Right cardiac atrium (tissue), 5 donors: ENCODE data around the gene WDR87. TPM values are rescaled to one million over a fixed set of nuclear protein-coding genes. Genes with fewer than 3 reads are reported as not detected.

Source experiments
- ATAC-seq, 2 donors: fragments of 200-7000 bp; cut with Tn5 transposase; one replicate each; pipeline versions ENCODE4 v1.8.0 to v1.9.1; 2020; ENCODE audit warnings: moderate library complexity in 2 of 2, mild to moderate bottlenecking in 1 of 2
- DNase-seq, 3 donors: peaks; one replicate each; pipeline ENCODE4 v3.0.0-alpha.2; 2020
- H3K27ac ChIP-seq: one replicate; pipeline ENCODE4 v1.5.1; 2013; ENCODE audit warnings: mild to moderate bottlenecking, low read length, control low read depth, moderate library complexity
- H3K27me3 ChIP-seq: one replicate; pipeline ENCODE4 v1.6.1; 2013; ENCODE audit not compliant: control insufficient read depth, insufficient read depth
- H3K4me1 ChIP-seq: one replicate; pipeline ENCODE4 v1.6.1; 2013; ENCODE audit warnings: low read length; ENCODE audit not compliant: control insufficient read depth, insufficient read depth
- H3K4me3 ChIP-seq: one replicate; pipeline ENCODE4 v1.5.1; 2013; ENCODE audit warnings: low read length, control low read depth
- H3K9me3 ChIP-seq: one replicate; pipeline ENCODE4 v1.6.1; 2013; ENCODE audit warnings: low read length; ENCODE audit not compliant: control insufficient read depth
- WGBS: extraction: QIAGEN DNeasy Blood & Tissue Kit; methylation state at CpG from one replicate; pipeline ENCODE4 v1.1.7; 2013; 5-methylcytosine and 5-hydroxymethylcytosine counted together
- intact Hi-C, 4 donors: fragments of 100-400 bp; cut with DNase I; formaldehyde crosslinking; loops; one replicate each; pipeline versions ENCODE4 v1.11.0 to v1.14.0; 2022 to 2023
- polyA plus RNA-seq: library from polyadenylated mRNA; stranded (reverse); fragments of 200-250 nt; gene quantifications from one replicate; pipeline ENCODE4 v1.2.3, GENCODE V29; 2013
- total RNA-seq, 4 donors: library from RNA; stranded (reverse); fragmentation: NEBNext Ultra II Directional; extraction: Animal tissue kit (Norgen Biotek cat#: 25700); gene quantifications; one replicate each; pipeline ENCODE4 v1.2.1, GENCODE V29; 2021
- donor health status: healthy with polysubstance abuse.
- donor health status: DM: no; HTN: yes; CAD: no.
- donor health status: DM: no; HTN: no; CAD: no.
- donor health status: DM: no; HTN: yes; CAD: no; lungs with severe emphysema.
- donor health status: DM: yes; HTN: yes; CAD: no.

Gene WDR87
- total and polyA plus RNA-seq, 5 donors = not detected

DNA sequence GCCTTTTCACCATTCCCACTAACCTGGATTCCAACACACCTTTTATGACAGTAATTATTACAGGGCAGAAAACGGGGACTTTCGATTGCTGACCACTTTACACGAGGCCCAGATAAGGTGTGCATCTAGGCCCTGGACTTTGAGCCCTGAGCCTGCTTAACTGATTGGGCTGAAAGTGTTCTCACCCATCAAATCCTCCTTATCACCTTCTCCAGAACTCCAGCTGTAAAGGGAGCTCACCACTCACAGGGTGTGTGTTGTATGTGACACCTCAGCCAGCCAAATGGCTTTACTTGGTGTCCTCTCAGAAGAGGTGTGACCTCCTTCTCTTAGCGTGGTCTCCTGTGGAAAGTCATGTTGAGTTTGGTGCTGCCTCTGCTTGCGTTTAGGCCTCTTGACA lies 37.1 kb upstream of the WDR87 start:
- intact Hi-C loops = no loop called here
- WGBS = 66% methylated on average over 5 of the region's 5 CpGs
- no peak overlapping the region for H3K4me3 ChIP-seq
- no peaks in the 10 kb centered on the region for H3K4me1 ChIP-seq
- H3K27ac ChIP-seq = no peak overlapping the region
- no peaks in the 10 kb centered on the region for H3K9me3 ChIP-seq
- H3K27me3 ChIP-seq = no peaks in the 10 kb centered on the region
- DNase-seq (no peak), ATAC-seq (peak; percentile 74 to 85)

DNA sequence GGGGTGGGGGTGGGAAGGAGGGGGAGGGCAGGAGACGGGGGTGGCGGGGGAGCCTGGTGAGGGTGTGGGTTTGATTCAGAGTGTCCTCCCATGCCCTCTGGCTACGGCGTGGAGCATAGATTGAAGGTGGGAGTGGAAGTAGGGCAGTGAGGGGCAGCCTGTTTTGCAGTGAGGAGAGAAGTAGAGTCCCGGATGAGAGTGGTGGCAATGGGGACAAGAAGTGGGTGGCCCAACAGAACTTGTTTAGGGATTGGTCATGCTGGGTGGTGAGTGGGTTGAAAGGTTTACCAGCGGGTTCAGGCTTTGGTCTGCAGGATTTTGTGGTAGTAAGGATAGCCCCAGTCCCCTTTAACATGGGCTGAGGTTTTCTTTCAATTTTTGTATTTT lies 36.1 kb upstream of the WDR87 start:
- Histone ChIP-seq H3K27ac (no peak overlapping the region), H3K27me3 (no peaks in the 10 kb centered on the region), H3K4me3 (no peak overlapping the region), H3K4me1 (no peaks in the 10 kb centered on the region), H3K9me3 (no peaks in the 10 kb centered on the region)
- WGBS = 88% methylated on average over 6 of the region's 6 CpGs
- DNase-seq = no peak
- intact Hi-C loops = no loop called here
- no peak for ATAC-seq

DNA sequence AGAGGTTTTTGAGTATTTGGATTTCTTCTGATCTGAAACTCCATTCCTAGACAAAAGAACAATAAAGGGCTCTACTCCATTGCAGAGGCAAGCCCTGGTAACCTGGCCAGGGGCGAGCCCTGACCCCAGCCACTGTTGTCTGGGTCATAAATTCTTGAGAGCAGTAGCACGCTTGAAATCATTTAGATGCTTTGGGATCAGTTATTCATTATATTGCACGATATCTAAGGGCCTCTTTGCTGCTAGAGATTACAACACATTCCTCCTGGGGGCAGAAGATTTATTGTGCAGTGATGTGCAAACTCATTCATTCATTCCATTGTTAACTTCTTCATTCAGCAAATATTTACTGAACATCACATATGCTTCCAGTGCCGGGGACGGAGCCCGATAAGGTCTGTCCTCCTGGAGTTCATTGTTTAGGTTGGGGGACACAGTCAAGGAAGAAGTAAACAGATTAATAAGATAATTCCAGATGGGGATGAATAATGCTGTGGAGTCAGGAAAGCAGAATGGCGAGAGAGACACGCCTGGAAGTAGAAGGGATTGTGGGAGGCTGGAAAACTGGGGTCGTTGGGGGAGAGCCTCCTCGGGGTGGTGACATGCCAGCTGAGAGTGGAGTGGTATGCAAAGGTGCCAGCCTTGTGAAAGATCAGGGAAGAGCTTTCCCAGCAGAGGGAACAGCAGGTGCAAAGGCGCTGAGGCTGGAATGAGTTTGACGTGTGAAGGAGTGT lies 35.6 kb upstream of the WDR87 start:
- 85% methylated on average over 12 of the region's 12 CpGs for WGBS
- intact Hi-C loops = no loop called here
- Histone ChIP-seq H3K27ac (no peak overlapping the region), H3K27me3 (no peaks in the 10 kb centered on the region), H3K4me3 (no peak overlapping the region), H3K4me1 (no peaks in the 10 kb centered on the region), H3K9me3 (no peaks in the 10 kb centered on the region)
- DNase-seq (no peak), ATAC-seq (no peak)

DNA sequence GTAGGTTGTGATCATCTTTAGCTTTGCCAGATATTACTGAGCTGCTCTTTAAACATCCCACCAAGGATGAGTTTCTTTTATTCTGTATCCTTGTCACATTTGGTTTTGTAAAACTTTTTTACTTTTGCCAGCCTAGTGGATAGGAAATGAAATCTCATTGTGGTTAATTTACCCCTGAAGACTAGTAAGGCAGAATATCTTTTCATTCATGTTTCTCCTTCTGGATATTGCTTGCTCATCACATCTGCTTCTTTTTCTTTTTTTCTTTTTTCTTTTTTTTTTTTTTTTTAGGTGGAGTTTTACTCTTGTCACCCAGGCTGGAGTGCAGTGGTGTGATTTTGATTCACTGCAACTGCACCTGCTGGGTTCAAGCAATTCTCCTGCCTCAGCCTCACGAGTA lies 32.0 kb upstream of the WDR87 start:
- DNase-seq (no peak), ATAC-seq (no peak)
- intact Hi-C loops = no loop called here
- Histone ChIP-seq H3K4me3 (no peak overlapping the region), H3K27ac (no peak overlapping the region), H3K9me3 (peaks cover 2% of the 10 kb centered on the region), H3K4me1 (peaks cover 4% of the 10 kb centered on the region), H3K27me3 (no peaks in the 10 kb centered on the region)
- WGBS = 87% methylated on average over 1 of the region's 1 CpG

DNA sequence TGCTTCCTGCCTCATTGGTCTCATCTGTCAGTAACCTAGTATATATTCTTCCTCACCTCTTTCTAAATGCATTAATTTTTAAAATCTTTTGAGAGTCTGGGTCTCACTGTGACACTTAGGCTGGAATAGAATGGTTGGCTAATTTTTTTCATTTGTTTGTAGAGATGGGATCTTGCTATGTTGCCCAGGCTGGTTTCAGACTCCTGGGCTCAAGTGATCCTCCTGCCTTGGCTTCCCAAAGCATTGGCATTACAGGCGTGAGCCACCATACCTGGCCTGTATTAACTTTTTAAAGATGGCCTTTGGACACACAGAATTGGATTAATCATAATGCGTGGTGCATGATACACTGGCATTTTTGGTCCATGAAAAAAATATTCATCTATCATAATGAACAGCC lies 30.5 kb upstream of the WDR87 start:
- Histone ChIP-seq H3K27me3 (no peaks in the 10 kb centered on the region), H3K4me3 (no peak overlapping the region), H3K27ac (no peak overlapping the region), H3K9me3 (peaks cover 2% of the 10 kb centered on the region), H3K4me1 (peaks cover 6% of the 10 kb centered on the region)
- DNase-seq (no peak), ATAC-seq (no peak)
- intact Hi-C loops = no loop called here
- WGBS = 100% methylated on average over 2 of the region's 2 CpGs

DNA sequence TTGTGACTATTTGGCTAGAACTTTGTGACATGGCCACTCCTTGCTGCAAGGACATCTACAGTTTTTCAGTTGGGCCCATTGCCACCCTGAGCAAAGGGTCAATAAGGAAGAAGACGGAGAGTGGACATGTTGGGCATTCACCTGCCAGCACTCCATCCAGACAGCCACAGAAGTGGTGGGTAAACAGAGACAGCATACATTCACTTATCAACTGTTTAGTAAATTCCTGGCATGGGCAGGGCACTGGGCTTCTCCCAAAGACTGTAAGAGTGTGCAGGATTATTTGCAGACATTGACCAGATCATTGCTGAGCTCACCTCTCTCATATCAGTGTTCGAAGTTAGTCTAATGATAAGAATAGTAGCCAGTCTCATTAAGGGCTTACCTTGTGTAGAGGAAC lies 29.8 kb upstream of the WDR87 start:
- intact Hi-C loops = no loop called here
- DNase-seq = no peak
- Histone ChIP-seq H3K4me1 (peaks cover 6% of the 10 kb centered on the region), H3K9me3 (peaks cover 2% of the 10 kb centered on the region), H3K4me3 (no peak overlapping the region), H3K27ac (no peak overlapping the region), H3K27me3 (no peaks in the 10 kb centered on the region)
- ATAC-seq = no peak
- WGBS = 71% methylated on average over 2 of the region's 2 CpGs

DNA sequence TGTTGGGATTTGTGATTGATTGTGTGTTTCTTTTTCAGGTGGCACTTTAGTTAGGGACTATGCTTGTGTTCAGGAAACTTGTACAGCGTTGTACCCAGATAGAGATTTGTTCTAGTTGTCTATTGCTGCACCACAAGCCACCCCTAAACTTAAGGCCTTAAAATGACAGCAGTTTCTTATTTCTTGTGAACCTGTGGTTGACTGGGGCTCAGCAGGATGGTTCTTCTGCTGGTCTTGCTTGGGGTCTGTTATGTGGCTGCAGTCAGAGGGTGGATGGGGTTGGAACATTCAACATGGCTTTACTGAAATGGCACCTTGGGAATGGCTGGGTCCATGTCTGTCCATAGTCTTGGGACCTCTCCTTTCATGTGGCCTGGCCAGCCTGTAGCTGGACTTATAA lies 28.9 kb upstream of the WDR87 start:
- WGBS = 100% methylated on average over 1 of the region's 1 CpG
- Histone ChIP-seq H3K9me3 (peaks cover 2% of the 10 kb centered on the region), H3K27ac (no peak overlapping the region), H3K4me1 (peaks cover 6% of the 10 kb centered on the region), H3K27me3 (no peaks in the 10 kb centered on the region), H3K4me3 (no peak overlapping the region)
- DNase-seq = no peak
- intact Hi-C loops = no loop called here
- ATAC-seq = no peak

DNA sequence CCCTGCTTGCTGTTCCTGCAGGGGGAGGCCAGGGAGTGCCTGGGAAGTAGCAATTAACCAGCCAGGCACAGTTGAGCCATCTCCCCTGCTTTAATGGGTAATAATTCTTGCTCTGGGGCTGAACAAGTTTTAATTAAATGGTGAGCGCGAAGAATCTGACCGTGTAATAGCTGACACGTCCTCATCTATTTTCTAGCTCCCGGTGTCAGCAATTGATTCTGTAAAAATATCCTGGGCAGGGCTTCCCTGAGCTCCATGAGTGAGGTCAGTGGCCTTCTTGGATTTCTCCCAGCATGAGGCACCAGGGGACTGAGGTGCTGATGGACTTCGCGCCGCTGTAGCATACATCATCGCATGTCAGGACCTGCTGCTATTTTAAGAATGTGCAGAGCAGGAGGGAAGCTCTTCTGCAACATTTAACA lies 27.6 kb upstream of the WDR87 start:
- ATAC-seq = peak; percentile 85 to 87
- Histone ChIP-seq H3K4me1 (peaks cover 6% of the 10 kb centered on the region), H3K4me3 (no peak overlapping the region), H3K27ac (peak overlapping the region; percentile 21), H3K27me3 (no peaks in the 10 kb centered on the region), H3K9me3 (peaks cover 2% of the 10 kb centered on the region)
- DNase-seq = peak; percentile 47 to 76 (median 72)
- WGBS = 37% methylated on average over 9 of the region's 9 CpGs
- intact Hi-C loops = no loop called here

DNA sequence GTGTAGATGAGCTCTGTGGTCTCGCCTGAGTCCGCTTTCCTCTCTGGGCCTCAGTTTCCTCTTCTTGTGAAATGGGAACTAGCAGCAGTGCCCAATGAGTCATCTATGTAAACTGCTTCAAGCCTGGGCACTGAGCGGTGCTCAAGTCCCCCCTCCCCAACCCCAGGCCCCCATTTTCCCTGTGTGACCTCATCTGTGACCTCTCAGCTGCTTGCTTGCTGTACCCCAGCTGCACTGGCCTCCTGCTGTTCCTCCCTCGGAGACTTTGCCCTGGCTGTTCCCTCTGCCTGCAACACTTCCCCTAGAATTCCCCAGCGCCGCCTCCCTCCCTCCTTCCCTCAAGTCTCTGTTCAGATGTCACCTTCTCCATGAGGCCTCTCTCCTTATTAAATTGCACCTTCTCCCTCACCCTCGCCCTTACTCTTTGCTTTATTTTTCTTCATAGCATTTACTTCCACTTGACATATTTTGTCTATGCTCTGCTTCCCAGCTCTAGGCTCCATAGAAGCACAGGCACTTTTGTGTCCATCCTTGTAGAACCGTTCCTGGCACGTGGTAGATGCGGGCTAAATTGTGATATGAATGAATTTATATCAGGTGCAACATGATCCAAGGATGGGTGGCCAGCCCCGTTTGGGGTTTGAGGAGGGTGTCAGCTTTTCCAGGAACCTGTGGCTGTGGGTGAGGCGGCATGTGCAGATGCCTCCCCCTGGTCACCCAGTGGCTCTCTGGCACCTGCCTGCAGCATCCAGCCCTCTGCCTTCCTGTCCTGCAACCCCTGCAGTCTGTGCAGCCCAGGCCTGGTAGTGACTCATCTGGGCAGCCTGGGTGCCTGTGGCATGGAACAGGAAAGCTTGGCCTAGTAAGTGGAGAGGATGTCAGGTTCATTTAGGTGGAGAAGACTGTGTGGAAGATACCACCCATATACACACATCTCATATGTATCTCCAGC lies 26.9 kb upstream of the WDR87 start:
- intact Hi-C loops = no loop called here
- ATAC-seq = peak; percentile 18 to 23
- WGBS = 71% methylated on average over 12 of the region's 12 CpGs
- no peak for DNase-seq
- Histone ChIP-seq H3K27ac (peak overlapping the region; percentile 1), H3K27me3 (no peaks in the 10 kb centered on the region), H3K9me3 (peaks cover 2% of the 10 kb centered on the region), H3K4me3 (no peak overlapping the region), H3K4me1 (peaks cover 6% of the 10 kb centered on the region)

DNA sequence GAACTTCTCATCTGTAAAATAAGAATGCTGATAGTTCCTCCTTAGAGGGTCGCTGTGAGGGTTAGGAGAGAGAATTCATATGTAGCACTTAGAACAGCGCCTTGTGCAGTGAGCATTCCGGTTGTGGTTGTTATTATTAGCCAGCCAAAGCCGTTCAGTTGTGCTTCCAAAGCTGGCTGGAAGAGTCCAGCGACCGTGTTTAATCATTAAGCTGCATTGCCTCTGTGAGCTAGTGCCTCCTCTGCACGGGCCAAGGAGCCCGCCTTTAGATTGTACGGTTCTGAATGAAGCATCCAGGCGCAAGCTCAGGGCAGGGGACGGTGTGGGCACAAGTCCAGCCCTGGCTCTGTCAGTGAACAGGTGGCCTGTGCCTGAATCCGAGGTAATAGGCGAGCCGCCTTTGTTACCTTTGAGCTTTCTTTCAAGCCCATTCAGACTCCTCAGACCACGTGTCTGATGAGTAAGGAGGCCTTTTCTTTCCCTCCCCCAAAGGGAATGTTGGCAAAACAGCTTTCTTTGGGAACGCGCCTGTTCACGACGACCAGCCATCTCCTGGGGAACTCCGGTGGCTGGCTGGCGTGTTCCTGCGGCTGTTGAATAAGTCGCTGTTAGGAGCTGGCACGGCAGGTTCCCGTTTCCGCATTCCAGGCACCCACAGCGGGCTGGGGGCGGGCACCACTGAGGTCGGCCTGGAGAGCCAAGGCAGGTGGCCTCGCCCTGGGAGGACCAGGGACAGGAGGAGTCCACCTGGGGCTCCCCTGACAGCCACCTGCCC lies 25.7 kb upstream of the WDR87 start:
- H3K9me3 ChIP-seq = peaks cover 2% of the 10 kb centered on the region
- H3K27ac ChIP-seq = no peak overlapping the region
- peak; percentile 27 to 79 (median 76) for DNase-seq
- no peaks in the 10 kb centered on the region for H3K27me3 ChIP-seq
- peak; percentile 45 to 64 for ATAC-seq
- 38% methylated on average over 30 of the region's 30 CpGs for WGBS
- H3K4me1 ChIP-seq = peaks cover 6% of the 10 kb centered on the region
- H3K4me3 ChIP-seq = no peak overlapping the region
- intact Hi-C loops = no loop called here

DNA sequence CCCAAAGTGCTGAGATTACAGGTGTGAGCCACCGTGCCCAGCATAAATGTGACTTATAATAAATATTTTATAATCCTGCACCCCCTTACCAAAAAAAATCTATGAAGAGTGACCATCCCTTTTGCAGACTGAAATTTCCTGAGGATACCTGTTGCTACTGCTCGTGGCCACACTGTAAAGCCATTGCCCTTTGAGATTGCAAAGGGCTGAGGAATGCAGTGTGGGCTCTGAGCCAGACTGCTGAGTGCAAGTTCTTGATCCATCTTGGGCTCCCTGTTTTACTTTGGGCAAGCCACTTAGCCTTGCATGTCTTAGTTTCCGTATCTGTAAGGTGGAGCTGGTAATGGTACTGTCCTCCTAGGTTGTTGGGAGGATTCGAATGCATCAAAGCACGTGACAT lies 24.0 kb upstream of the WDR87 start:
- 88% methylated on average over 5 of the region's 5 CpGs for WGBS
- Histone ChIP-seq H3K4me3 (no peak overlapping the region), H3K27ac (no peak overlapping the region), H3K9me3 (peaks cover 1% of the 10 kb centered on the region), H3K4me1 (peaks cover 6% of the 10 kb centered on the region), H3K27me3 (no peaks in the 10 kb centered on the region)
- intact Hi-C loops = no loop called here
- DNase-seq (no peak), ATAC-seq (no peak)
